Measurements from ENCODE around the gene NIPBL. TPM values are rescaled to one million over a fixed set of nuclear protein-coding genes. Genes with fewer than 3 reads are reported as not detected.

Gene NIPBL
- total and polyA plus RNA-seq, 2 of the 8 experiments (the other 6 are each of a cell fraction or from before 2014, with no cell fraction given) = 21.1 to 53.5 TPM

GRCh38 chr5:36876299-36876964 lies at the start of gene NIPBL (continued):
- TF ChIP-seq EP300 (IDR thresholded peaks at IDR 0.05; ENCODE audit: borderline replicate concordance in 1 of 2, low read depth in 2 of 2, low read length in 2 of 2) (0 out of 3 replicates have a peak, but pooled peaks of 1 of the 2 experiments have one; percentile 59), BACH1 (IDR thresholded peaks at IDR 0.05; ENCODE audit: low read length) (peak; percentile 22; the same call in 1 of the 2 replicates), CHD2 (IDR thresholded peaks at IDR 0.05; ENCODE audit: low read length) (no peak), TAF1 (IDR thresholded peaks at IDR 0.05; ENCODE audit: low read depth, low read length) (peak; percentile 85), MAX (IDR thresholded peaks at IDR 0.05) (peak; percentile 45; the same call in 1 of the 2 replicates), ASH2L (IDR thresholded peaks at IDR 0.05; ENCODE audit: low read length) (no peak), KDM4A (IDR thresholded peaks at IDR 0.05; ENCODE audit: low read depth, low read length, severe bottlenecking) (peak; percentile 60), TAF7 (optimal IDR thresholded peaks at IDR 0.05; ENCODE audit: borderline replicate concordance, low read depth, low read length) (peak; percentile 82), TEAD4 (IDR thresholded peaks at IDR 0.05; ENCODE audit: low read depth, low read length) (0 out of 2 replicates have a peak, but pooled peaks have one; percentile 11), GTF2F1 (IDR thresholded peaks at IDR 0.05; ENCODE audit: borderline replicate concordance, low read depth, low read length) (no peak), PHF8 (conservative IDR thresholded peaks at IDR 0.05; ENCODE audit: low read depth, low read length) (peak; percentile 81), POLR2AphosphoS5 (IDR thresholded peaks at IDR 0.05; ENCODE audit: low read depth, low read length) (peak; percentile 75), SIN3A (conservative IDR thresholded peaks at IDR 0.05 in 1 of 2, IDR thresholded peaks at IDR 0.05 in 1 of 2; ENCODE audit: low read depth in 1 of 2, low read length in 2 of 2) (peak in 1 of 2 experiments; percentile 61; a peak in 1 of 4 replicates), ATF2 (IDR thresholded peaks at IDR 0.05; ENCODE audit: low read length) (peak; percentile 33; the same call in 1 of the 2 replicates), GABPA (IDR thresholded peaks at IDR 0.05; ENCODE audit: borderline replicate concordance, insufficient read depth, low read length) (peak; percentile 94), POLR2A (IDR thresholded peaks at IDR 0.05; ENCODE audit: control extremely low read depth in 1 of 2, low read depth in 2 of 2, low read length in 2 of 2) (peak in 1 of 2 experiments; percentile 89; a peak in 2 of 3 replicates), TBP (IDR thresholded peaks at IDR 0.05; ENCODE audit: low read depth, low read length) (peak; percentile 71), EGR1 (IDR thresholded peaks at IDR 0.05; ENCODE audit: borderline replicate concordance, low read depth, low read length) (0 out of 2 replicates have a peak, but pooled peaks have one; percentile 49), RNF2 (IDR thresholded peaks at IDR 0.05; ENCODE audit: borderline replicate concordance, low read depth, low read length, missing control alignments, poor library complexity, severe bottlenecking) (no peak), RBBP5 (IDR thresholded peaks at IDR 0.05; ENCODE audit: borderline replicate concordance, low read depth, low read length) (peak; percentile 93; the same call in 1 of the 2 replicates)

All from H1 (cell line).